HG03521 (cell line): ENCODE results near the gene IL17REL.
"Not testable (repeated sequence)": the region's sequence is repeated elsewhere in the genome, so short reads cannot be mapped to it uniquely, and the experiment has no call there.

ENCODE experiments used
- ATAC-seq: cut with Tn5 transposase; IDR thresholded peaks from one replicate; pipeline ENCODE4 v1.9.1; 2021; ENCODE audit warnings: mild to moderate bottlenecking, moderate library complexity; ENCODE audit not compliant: unreplicated experiment

The IL17REL gene

GRCh38 chr22:49948116-49948957 lies 64.2 kb downstream of the IL17REL start:
- ATAC-seq = no peak

GRCh38 chr22:49947296-49947622 lies 65.3 kb downstream of the IL17REL start:
- no peak for ATAC-seq

GRCh38 chr22:49946612-49947295 lies 65.8 kb downstream of the IL17REL start:
- ATAC-seq = no peak

DNA sequence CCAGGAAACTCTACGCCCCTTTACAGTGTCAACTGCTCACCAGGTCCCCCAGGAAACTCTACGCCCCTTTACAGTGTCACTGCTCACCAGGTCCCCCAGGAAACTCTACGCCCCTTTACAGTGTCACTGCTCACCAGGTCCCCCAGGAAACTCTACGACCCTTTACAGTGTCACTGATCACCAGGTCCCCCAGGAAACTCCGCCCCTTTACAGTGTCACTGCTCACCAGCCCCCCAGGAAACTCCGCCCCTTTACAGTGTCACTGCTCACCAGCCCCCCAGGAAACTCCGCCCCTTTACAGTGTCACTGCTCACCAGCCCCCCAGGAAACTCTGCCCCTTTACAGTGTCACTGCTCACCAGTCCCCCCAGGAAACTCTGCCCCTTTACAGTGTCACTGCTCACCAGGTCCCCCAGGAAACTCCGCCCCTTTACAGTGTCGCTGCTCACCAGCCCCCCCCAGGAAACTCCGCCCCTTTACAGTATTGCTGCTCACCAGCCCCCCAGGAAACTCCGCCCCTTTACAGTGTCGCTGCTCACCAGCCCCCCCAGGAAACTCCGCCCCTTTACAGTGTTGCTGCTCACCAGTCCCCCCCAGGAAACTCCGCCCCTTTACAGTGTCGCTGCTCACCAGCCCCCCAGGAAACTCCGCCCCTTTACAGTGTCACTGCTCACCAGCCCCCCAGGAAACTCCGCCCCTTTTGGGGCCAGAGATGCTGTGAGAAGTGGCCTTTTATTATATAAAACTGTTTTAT lies 67.3 kb downstream of the IL17REL start:
- not testable (repeated sequence) for ATAC-seq
